Omental fat pad (tissue), 4 donors: ENCODE results near the gene PPM1L. TPM values are rescaled to one million over a fixed set of nuclear protein-coding genes. Genes with fewer than 3 reads are reported as not detected.

Experiments used
- ATAC-seq: fragments of 150-250 bp; one replicate; pipeline ENCODE4 v1.9.1; 2016; ENCODE audit warnings: mild to moderate bottlenecking, moderate library complexity; ENCODE audit not compliant: low FRiP score
- DNase-seq: peaks from one replicate; pipeline ENCODE4 v3.0.0-alpha.2; 2019; ENCODE audit warnings: low spot score
- CTCF ChIP-seq, 3 donors: fragments of 450-650 bp; IDR thresholded peaks; one replicate each; pipeline ENCODE4 v1.5.1; 2016 to 2017; ENCODE audit warnings: antibody characterized with exemption in 3 of 3, mild to moderate bottlenecking in 3 of 3, moderate library complexity in 2 of 3
- total RNA-seq, 4 donors: library from RNA; depleted of rRNA; stranded (reverse); fragments of >200 nt; gene quantifications; one replicate each; pipeline ENCODE4 v1.1.0, GENCODE V29; 2016

PPM1L gene
- total RNA-seq, 4 donors from 2014 or later, result 13.5 to 30.4 (median 18.0) TPM

- ATAC-seq, result no peak
- no peak for DNase-seq
- no peak for TF ChIP-seq CTCF (IDR thresholded peaks at IDR 0.05)
These were observed 84.6 kb downstream of the PPM1L start for GRCh38 chr3:160840590-160840989.

- DNase-seq, result no peak
- ATAC-seq, result no peak
- TF ChIP-seq CTCF (IDR thresholded peaks at IDR 0.05), result no peak
These were observed 85.4 kb downstream of the PPM1L start for GRCh38 chr3:160841455-160841854.

DNA sequence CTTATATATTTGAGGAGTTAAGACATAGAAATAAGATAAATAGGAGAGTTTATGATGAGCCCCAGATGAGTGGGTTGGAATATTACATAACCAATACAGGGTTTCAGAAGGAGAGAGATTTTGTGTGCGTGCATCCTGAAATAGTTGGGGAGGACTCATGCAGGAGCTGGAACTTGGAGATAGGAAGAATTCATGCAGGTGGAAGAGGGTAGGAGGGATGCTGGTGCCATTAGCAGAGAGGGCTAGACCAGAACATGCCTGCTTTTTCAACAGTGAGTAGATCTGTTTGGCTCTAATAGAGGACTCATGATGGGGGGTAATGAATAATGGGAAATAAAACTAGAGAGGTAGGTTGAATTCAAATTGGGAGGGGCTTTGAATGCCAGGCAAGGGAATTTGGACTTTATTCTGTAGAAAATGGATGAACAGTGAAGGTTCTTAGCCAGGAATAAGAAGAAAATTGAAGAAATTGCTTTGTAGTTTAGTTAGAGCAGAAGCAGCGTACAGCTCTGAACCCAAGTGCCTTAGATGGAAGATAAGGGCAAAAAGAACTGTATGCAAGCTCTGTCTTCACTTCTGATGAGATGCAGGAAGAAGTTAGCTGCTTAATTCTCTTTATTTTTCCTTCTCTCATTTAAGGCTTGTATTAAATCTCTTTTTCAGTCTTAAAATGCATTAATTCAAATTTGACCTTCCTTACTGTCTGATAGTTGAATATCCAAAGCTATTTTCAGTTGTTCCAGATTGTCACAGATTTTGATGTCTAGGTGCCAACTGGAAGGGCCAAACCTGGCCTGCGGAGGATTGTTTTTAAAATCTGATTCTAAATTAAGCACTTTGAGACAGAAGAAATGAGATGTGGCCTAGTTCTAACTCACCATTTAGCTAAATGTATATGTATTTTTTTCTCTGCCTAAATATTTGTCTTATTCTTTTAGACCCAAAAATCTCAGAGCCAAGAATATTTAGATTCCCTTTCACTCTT lies 86.3 kb downstream of the PPM1L start:
- DNase-seq (no peak), ATAC-seq (no peak)
- TF ChIP-seq CTCF (IDR thresholded peaks at IDR 0.05), result no peak

DNA sequence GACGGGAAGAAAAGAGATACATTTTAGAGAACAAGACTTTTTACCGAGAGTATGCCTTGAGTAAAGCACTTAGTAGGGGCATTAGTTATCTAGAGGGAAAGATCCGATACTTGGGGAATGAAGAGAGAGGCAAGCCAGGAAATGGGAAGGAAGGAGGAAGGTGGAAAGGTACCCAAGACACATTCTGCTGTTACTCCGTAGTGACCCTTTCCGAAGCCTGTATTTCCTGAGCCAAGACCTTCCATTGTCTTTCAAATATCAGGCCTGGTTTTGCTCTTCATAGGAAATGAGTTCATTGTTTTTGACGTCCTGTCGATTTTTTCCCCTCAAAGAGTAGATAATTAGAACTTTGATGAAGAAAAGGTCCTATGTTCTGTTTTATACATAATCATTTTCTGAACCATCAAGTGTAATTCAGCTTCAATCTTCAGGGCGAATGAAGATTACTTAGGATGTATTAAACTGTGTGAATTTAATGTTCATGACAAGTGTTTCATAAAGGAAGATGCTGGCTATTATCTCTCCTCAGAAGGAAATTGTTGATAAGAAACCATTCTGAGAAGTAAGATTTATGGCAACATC lies 95.7 kb downstream of the PPM1L start:
- no peak for TF ChIP-seq CTCF (IDR thresholded peaks at IDR 0.05)

GRCh38 chr3:160852856-160853255 lies 96.8 kb downstream of the PPM1L start:
- ATAC-seq, result no peak
- TF ChIP-seq CTCF (IDR thresholded peaks at IDR 0.05), result no peak
- DNase-seq, result no peak

More for the DNA sequence above, 95.7 kb downstream of the PPM1L start:
- ATAC-seq (no peak), DNase-seq (no peak)

- no peak for ATAC-seq
- DNase-seq, result no peak
- TF ChIP-seq CTCF (IDR thresholded peaks at IDR 0.05), result no peak
These were observed 100.4 kb downstream of the PPM1L start for GRCh38 chr3:160856450-160856849.
